ENCODE data around the gene GLIS1.

DNA sequence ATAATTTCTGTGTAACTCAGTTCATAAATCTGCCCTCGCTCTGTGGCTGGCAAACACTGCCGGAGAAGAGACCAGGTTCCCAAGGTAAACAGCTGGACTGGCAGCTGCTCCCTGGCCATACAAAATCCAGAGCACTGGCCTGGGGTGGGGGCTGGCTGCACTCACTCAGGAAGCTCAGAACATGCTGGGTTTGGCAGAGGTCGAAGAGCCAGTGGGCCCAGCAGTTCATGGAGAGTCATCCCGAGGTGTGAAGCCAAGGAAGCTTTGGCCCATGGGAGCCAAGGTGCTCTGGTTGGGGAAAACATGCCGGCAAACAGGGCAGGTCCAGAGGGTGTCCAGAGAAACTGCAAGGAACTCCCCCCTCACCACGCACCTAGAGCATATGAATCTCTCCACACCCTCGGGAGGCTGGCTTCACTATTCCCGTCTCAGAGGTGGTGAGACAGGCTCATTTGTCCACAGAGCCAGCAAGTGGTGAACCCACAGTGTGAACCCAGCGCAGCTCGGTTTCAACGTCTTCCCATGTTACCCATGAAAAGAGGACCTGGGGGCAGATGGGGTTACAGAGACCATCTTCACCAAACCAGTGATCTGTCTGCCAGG is 177.4 kb downstream of the GLIS1 start:
- TF ChIP-seq GATA2 (IDR thresholded peaks at IDR 0.05; ENCODE audit: low read depth, low read length) = no peak
- no peak for TF ChIP-seq GATA3 (IDR thresholded peaks at IDR 0.05; ENCODE audit: low read depth, low read length)

Data from SH-SY5Y (cell line).